Germinal center (tissue), 1 donor: Measurements from ENCODE around the gene RHOB.
"Not testable (repeated sequence)": the region's sequence is repeated elsewhere in the genome, so short reads cannot be mapped to it uniquely, and the experiment has no call there.

Source experiments
- DNase-seq: peaks from one replicate; pipeline ENCODE4 v3.0.0; 2012; ENCODE audit warnings: mixed read lengths, low spot score

The RHOB gene

DNA sequence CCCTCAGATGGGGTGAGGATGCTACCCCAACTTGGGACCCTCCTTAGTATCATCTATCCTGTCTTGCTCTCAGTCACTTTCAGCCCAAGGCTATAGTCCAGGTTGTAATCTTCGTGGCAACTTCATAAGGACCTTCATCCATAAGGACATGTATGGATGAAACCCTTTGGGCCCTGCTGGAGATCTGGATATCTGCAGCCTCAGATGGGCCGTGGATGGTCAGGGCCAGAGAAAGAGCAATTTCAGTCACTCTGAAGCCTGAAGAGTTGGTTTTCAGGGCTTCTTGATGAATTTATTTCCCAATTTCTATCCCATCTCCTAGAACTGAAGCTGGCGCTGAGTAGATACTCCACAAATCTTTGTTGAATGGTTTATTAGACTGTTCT is 28.7 kb downstream of the RHOB start:
- DNase-seq = no peak

DNA sequence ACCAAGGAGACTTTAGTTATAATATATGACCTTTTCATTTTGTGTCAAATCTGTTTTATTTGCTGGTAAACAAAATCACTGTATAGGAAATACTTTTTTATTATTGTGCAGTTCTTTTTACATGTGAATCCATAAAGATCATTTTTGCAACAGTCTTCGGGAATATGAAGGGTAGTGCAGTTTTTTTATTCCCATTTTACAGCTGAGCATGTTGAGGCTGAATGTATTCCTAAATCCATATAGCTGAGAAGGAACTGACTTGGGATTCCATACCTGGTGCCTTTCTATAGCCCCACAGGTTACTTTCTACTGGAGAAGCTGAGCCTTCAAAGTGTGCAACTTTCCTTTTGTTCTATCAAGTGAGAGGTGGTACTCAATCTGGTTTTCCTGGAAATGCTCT is 29.6 kb downstream of the RHOB start:
- DNase-seq = no peak

DNA sequence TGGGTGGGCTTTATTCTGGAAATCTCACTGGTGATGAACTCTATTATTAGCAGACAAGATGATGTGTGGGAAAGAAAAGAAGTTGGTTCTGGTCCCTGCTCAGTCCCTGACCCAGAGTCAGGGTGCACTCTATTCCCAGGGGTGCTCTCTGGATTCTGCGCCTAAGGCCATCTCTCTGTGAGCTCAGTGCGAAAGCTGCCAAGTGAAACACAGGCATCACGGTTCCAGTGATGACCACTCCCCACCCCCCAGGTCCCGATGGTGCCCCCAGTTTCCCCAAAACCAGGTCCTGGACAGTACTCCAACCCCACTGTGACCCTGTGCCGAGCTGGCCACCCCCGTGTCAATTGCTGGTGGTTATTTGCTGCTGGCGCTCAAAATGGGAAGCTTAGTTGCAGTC is 30.1 kb downstream of the RHOB start:
- no peak for DNase-seq

DNA sequence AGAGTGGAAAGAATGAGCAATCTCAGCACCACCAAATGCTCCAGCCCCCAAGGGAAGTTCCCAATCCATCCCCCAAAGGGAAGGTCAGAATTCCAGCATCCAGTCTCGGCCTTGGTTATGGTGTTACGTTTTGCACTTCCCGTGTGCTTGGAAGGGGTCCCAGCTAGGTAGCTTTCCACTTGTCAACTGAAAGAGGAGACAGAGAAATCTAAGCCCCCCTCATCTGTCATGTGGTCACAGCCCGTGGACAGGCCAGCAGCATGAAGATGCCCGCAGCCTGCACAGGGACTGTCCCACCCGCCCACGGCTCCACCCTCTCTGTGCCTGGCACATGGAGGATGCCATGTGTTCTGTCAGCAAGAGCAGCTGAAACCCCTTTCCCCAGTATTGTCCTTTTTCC is 32.1 kb downstream of the RHOB start:
- DNase-seq = no peak

DNA sequence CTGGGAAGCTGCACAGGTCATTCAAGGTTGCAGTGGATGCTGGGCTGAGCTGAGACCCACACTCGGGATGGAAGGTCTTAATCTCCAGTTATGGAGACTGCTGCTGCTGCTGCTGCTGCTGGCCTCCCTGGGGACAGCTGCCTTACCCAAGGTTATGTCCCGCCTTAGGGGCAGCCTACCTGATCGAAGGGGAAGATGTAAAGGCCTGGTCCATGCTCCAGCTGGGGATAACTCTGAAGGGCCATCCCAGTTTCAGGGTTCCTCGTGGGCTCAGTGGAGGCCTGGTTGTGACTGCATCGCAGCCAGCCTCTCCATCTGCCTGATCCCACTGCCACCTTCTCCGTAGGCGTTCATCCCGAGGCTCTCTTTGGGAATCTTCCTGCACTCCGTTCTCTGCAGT is 33.0 kb downstream of the RHOB start:
- no peak for DNase-seq

DNA sequence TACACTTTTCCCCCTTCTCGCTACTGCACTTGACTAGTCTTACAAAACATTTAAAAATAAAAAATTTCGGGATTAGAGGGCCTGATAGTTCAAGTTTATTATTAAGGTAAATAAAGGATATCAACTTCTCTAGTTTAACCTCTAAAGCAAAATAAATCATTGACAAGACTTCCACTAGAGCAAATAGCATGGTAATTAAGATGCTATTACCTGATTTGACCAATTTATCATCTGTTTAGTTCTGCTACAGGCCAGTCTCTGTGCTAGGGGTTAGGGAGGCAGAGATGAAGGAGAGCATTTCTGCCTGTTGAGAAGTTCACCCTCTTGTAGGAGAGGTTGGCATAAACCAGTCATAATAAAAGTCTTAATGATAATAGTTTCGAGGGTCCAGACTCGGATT is 34.0 kb downstream of the RHOB start:
- no peak for DNase-seq

DNA sequence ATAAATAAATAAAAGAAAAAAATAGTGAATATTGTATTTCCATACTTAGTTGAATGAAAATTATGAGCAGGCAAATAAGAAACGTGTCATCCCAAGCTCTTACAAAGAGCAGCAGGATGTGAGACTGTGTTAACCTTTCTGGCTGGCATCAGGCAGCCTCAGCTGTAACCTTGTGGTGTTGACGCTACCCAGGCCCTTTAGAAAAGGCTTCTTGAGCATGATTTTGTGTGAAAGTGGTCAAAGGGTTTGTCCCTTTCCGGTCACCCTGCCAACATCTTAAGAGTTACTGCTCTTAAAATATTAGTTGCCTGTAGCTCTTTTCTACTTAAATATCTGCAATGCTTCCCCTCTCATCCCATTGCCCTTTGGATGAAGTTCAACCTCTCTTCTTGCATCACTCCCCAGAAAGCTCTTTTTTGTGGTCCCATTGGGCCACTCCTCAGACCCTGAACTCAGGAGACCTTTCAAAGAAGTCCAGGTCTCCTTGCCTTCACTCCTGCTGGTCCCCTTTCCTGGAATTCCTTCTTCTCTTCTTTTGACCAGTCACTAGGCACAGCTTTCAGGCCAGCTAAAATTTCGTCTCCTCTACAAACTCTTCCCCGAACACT is 35.0 kb downstream of the RHOB start:
- no peak for DNase-seq

DNA sequence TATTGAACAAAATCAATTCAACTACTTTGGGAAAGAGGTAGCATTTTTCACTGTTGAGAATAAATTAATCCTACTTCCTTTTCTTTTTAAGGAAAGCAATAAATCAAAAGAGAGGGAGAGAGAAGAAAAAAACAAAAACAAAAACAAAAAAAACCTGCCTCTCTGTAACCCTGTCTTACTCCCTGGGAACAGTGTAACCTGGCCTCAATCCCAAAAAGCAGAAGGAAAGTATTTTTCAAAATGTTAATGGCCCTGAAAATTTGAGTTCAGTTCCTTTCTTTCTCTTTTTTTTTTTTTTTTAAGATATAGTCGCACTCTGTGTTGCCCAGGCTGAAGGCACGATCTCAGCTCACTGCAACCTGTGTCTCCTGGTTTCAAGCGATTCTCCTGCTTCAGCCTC is 35.9 kb downstream of the RHOB start:
- DNase-seq = no peak

DNA sequence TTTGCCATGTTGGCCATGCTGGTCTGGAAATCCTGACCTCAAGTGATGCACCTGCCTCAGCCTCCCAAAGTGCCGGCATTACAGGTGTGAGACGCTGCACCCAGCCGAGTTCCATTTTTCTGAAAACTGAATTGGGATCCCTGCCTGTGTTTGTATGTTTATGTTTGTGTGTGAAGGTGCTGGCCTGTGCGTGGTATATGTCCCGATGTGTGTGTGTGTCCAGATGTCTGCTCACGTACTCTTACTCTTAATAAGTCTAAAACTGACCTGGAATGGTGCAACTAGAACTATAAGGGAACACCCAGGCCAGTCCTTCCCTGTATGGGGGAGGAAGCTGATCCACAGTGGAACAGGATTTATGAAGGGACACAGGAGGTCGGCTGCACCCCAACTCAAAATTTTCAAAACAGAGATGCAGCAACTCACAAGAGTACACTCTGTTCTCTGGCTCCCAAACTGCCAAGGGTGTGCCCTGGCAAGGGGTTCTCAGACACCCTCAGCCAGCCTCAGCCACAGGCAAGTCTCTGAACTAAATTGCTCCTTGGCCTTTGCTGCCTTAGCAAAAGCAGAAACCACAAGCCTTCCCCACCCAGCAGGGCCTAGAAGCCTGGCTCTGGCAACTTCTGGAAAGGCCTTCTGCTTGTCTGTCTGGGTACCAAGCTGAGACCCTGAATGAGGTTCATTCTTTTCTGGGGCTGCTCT is 36.5 kb downstream of the RHOB start:
- no peak for DNase-seq

DNA sequence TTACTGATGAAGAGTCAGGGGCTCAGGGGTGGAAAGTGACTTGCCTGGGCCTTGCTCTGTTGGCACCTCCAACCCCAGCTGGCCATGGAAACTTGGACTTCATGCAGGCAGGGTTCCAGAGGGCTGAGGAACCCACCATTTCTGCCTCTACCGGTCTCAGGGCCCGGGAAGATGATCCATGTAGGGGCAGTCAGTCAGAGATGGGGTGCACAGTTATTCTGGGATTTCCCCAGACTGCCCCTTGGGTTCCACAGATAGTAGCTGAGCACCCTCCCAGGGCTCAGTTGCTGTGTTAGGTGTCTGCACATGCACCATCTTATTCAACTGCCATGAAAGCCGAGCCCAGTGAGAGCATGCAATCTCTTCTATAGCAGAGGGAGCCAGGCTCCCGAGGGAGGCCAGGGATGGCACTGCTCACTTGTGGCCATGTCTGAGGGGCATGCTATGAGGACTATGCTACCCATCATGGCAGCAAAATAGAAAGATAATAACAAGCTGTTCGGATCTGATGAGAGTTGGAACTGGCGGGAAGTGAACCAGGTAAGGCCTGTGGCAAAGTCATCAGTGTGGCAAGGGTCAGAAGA is 37.3 kb downstream of the RHOB start:
- DNase-seq = no peak

DNA sequence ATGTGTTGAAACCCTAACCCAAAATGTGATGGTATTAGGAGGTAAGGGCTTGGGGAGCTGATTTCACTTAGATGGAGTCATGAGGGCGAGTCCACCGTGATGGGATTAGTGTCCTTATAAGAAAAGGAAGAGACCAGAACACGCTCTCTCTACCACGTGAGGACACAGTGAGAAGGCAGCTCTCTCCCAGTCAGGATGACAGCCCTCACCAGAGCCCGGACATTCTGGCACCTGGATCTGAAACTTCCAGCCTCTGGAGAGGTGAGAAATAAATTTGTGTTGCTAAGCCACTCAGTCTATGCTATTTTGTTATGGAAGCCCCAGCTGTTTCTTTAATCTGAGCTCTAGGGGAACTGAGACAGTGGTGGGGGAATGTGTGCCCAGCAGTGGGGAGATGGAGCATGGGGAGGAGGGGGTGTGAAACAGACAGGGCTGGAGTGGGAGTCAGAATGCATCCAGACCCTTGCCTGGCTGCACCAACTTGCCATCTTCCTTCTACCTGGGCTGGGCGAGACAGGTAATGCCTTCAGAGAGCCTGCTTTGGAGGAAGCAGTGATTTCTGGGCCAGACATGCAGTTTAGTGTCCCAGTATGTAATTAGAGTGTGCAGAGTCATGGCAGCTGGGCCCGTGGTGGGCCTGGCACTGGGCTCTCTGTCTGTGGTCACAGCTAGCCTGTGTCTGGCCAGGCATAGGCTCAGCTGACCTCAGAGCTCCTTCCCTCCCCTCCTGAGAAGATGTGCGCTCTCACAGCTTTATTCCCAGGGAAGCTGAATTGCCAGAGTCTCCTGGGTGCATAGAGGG is 38.1 kb downstream of the RHOB start:
- no peak for DNase-seq

DNA sequence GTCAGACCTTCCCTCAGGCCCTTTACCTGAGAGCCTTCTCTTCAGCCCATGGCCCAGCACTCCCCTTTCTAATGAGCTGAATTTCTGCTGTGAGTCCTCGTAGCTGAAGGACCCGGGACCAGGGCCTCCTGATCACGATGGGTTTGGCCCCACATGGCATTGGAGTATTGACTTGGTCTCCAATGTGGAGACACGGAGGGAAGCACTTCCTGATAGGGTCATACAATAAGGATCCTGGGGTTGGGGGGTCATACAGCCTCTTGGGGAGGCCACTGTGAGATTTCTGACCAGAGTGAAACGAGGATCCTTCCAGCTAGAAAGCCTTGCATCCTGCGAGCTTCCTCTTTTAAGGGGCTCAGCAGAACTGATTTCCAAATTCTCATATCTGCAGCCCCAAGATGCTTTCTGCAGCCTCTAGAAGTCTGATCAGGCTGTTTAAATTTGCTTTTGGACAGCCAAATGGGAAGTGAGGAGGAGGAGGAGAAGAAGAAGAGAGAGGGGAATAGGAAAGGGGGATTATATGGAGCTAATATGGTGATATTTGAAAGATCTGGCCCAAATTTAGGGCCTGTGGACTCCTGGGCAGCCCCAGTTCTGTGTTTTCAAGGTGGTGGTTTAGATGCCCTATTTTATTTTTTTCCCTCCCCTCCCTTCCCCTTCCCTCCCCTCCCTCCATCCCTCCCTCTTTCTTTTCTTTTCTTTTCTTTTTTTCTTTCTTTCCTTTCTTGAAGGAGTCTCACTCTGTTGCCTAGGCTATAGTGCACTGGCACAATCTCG is 38.9 kb downstream of the RHOB start:
- DNase-seq = no peak

DNA sequence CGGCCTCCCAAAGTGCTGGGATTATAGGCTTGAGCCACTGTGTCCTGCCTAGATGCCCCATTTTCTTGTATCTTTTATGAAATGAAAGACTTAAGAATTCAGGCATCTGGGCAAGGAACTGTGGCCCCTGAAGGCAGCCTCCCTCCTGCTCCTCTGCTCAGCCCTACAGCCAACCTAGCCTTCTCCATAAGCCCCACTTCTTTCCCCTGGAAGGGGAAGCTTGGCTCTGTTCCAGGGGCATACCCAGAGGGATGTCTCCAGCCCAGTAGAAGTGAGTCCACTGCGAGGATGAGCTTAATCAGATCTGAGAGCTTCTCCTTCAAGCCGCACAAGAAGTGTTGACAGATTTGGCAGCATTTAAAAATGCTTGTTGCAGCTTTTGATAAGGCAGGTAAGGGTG is 39.7 kb downstream of the RHOB start:
- DNase-seq = no peak

DNA sequence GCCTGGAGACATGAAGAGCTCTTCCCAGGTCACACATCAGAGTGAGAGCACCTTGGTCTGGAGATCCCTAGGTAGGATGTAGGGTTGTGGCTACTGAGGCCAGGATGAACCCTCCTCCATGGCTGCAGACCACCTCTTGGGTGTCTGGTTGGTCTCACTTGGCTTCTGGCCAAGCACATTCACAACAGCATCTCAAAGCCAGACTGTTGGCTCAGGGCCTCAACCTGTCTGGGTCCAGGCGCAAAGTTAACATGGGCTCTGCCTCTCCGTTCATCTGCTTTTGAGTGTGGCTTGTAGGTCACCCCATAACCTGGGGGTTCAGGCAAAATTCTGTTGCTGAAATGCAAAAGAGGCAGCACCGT is 40.1 kb downstream of the RHOB start:
- DNase-seq = no peak

DNA sequence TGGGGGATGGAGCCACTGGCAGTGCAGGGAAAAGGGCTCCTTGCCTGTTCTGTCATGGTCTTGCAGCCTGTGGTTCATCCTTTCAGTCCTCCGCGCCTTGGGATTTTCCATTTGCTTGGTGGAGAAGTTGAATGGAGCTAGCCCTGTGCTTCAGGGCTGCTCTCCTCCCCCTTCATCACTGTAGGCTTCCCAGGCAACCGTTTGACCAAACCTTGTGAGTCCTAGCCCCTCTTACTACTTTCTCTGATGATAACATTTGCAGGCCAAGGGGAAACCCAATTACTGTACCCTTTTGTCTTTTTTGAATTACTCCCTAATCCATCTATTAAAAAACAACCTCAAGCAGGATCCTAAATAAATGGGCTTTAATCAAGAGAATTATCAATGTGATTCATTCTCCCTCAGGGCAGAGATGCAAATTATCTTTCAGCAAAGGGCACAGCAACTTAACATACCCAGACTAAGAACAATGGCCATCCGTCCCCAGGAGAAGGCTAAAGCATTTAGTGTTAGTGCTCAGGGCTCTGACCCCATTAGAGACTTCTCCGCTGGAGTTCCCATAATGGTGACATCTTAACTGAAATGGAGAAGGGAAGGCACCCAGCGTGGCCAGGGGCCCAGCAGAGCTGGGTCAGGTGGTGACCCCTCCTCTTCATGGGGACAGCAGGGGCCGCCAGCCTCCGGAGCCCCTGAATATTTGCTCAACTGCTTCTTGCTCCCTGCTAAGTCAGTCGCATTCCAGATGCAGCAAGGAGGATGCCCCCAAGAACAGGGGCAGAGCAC is 40.7 kb downstream of the RHOB start:
- DNase-seq = no peak

DNA sequence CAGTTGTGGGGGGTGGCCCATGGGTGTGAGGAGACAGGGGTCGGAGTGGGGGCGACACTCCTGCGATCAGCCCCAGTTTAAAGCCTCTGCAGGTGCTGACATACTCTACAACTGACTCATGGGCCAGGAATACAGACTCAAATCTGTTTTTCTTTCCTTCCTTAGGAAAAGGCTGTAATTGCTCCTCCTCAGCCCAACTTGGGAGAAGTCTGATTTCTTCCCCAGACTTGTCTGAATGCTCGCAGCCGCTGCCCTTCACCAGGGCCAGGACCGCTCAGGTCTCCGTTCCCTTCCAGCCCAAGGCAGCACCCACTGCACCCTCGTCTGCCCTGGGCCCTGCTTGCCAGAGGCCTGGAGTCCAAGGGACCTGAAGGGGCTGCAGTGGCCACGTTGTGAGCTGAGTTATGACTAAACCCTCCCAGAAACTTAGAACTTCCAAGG is 41.3 kb downstream of the RHOB start:
- no peak for DNase-seq

DNA sequence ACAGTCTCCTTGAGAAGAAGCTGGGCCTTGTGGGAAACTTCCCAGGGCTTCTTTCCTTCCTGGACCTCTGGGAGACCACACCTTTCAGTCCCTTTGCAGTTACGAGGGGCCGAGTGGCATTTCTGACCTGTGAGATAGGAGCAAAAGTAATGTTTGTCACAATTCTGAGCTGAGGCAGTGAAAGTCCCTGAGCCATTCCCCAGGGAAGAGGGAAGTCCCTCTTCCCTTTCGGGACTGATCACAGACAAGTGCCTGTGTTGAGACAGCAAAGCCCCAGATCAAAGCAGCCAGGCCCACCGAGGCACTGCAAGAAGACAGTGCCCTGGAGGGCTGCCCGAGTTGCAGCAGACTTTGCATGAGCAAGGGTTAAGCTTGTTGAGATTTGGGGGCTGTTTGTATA is 41.9 kb downstream of the RHOB start:
- no peak for DNase-seq

DNA sequence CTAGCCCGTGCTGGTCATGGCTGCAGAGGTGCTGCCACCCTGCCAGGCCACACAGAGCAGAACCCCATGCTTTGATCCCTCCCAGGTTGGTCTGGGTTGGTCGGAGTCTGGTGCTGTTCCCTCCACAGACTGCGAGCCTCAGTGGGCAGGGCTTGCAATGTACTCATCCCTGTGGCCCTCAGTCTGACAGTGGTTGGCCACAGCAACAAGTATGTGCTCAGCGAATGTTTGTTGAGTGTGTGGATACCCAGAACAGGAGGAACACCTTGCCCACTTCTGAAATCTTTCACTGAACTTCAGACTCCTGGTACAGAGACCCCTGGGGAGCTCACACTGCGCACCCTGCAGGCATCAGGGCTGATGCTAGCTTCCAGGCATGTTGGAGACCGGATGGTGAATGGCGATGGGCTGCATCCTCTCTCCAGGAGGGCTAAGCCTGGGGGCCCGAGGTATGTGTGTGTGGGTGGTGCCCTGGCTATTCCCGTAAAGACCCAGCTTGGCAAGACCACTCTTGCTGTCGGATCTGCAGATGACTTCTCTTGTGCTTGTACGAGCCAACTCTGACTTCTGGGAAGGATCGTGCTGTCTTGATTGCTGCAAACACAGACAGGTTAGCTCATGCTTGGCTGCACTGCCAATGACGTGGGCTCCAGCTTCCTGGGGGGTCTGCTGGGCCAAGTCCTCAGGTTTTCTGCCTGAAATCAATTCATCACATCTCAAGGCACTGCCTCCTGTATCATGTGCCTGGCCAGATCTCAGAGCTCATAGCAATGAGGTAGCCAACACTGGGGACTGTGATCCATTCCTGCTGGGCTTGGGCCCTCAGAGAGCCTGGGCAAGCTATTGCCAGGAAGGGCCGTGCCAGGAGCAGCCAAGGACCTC is 43.7 kb downstream of the RHOB start:
- no peak for DNase-seq

DNA sequence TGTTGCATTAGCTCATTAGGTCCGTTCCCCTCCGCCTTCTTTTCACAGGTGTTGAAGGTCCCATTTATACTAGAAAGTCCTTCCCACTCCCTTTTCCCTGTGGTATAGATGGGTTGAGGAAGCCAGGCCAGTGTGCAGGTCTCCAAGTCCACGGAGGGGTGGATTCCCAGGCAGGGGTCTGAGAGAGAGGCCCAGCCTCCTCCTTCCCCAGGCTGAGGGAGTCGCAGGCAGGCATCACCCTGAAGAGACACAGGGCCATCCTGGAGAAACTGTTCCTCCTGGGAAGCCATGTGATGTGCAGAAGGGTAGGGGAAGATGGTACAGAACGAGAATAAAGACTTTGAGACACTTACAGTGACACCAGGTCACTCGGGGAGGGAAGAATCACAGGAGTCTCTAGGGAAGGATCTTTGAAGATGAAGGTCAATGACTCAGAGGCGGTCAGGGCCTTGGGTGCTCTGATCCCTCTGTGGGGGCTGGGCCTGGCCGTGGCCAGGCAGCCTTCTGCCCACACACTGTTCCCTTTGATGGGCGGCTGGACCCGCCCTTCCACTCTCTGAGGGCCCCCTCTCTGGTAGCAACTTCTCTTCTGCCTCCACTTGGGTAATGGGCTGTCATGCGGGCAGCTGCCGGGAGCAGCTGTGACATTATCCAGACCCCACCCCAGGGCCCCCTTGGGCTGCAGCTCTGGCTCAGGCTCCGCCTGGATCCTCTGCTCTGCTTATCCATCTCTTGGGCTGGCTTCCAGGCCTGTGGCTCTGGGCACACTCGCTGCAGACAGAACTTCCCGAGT is 45.1 kb downstream of the RHOB start:
- DNase-seq = no peak

DNA sequence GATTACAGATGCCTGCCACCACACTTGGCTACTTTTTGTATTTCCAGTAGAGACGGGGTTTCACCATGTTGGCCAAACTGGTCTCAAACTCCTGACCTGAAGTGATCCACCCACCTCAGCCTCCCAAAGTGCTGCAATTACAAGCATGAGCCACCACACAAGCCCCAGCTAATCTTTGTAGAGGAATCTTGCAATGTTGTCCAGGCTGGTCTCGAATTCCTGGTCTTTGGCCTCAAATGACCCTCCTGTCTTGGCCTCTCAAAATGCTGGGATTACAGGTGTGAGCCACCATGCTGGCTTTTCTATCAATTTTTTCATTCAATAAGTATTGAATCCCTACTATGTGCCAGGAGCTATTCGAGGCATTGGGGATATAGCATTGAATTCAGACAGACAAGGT is 46.2 kb downstream of the RHOB start:
- DNase-seq = not testable (repeated sequence)
